ENCODE results near the gene MTCL1. TPM values are rescaled to one million over a fixed set of nuclear protein-coding genes. Genes with fewer than 3 reads are reported as not detected.

The MTCL1 gene
- total and polyA plus RNA-seq, 4 donors, result 0.65 to 5.4 (median 1.4) TPM

DNA sequence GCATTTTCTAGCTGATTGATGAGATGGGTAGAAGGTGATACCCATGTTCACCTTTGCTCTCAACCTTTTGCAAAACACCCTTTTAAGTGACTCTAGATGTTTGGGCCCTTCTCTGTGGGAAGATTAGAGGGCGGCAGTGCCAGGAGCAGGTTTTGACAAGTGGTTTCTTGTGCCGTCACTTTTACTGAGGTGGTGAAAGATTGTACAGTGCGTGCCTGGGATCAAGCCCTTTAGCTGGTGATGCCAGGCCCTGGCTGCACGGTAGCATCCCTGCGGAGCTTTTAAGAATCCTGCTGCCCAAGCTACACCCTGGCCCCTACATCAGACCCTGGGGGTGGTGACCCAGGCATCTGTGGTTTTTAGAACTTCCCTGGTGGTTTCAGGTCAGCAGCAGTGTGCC, 29.1 kb downstream of the MTCL1 start (continued):
- TF ChIP-seq HNF4G (IDR thresholded peaks at IDR 0.05) (no peak), RAD21 (IDR thresholded peaks at IDR 0.05) (no peak), GABPA (IDR thresholded peaks at IDR 0.05 in 1 of 2, conservative IDR thresholded peaks at IDR 0.05 in 1 of 2) (no peak)
- TF ChIP-seq, protein P1, sequence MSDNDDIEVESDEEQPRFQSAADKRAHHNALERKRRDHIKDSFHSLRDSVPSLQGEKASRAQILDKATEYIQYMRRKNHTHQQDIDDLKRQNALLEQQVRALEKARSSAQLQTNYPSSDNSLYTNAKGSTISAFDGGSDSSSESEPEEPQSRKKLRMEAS (IDR thresholded peaks at IDR 0.05), result no peak

DNA sequence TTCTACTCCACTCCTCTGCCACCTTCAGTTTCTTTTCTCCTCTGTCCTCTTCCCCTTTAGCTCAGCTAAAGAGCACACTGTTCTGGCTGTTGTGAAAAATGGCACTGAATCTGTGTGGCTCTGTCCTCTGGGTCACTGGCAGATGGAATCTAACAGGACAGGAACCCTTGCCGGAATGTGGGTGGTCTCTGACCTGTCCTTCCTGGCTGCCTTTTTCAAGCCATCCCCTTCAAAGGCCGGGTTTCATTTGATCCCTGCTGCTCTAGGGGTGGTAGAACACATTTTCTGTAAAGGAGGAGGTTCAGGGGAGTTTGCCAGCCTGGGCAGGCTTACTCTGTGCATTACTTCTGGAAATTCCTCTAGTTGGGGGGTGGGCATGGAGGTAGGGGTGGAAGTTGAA, 29.9 kb downstream of the MTCL1 start:
- no peak for DNase-seq (ENCODE audit: low spot score)
- TF ChIP-seq, protein P2, sequence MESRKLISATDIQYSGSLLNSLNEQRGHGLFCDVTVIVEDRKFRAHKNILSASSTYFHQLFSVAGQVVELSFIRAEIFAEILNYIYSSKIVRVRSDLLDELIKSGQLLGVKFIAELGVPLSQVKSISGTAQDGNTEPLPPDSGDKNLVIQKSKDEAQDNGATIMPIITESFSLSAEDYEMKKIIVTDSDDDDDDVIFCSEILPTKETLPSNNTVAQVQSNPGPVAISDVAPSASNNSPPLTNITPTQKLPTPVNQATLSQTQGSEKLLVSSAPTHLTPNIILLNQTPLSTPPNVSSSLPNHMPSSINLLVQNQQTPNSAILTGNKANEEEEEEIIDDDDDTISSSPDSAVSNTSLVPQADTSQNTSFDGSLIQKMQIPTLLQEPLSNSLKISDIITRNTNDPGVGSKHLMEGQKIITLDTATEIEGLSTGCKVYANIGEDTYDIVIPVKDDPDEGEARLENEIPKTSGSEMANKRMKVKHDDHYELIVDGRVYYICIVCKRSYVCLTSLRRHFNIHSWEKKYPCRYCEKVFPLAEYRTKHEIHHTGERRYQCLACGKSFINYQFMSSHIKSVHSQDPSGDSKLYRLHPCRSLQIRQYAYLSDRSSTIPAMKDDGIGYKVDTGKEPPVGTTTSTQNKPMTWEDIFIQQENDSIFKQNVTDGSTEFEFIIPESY (IDR thresholded peaks at IDR 0.05), result no peak
- no peak for TF ChIP-seq RAD21 (IDR thresholded peaks at IDR 0.05)
- TF ChIP-seq JUND (IDR thresholded peaks at IDR 0.05), result no peak
- TF ChIP-seq HNF4A (conservative IDR thresholded peaks at IDR 0.05), result no peak
- TF ChIP-seq RXRA (IDR thresholded peaks at IDR 0.05), result no peak
- TF ChIP-seq, protein P3, sequence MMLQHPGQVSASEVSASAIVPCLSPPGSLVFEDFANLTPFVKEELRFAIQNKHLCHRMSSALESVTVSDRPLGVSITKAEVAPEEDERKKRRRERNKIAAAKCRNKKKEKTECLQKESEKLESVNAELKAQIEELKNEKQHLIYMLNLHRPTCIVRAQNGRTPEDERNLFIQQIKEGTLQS (IDR thresholded peaks at IDR 0.05), result no peak
- no peak for TF ChIP-seq EGR1 (IDR thresholded peaks at IDR 0.05; ENCODE audit: low read depth in 2 of 2)
- TF ChIP-seq NR2F2 (IDR thresholded peaks at IDR 0.05), result no peak
- no peak for TF ChIP-seq FOXA2 (IDR thresholded peaks at IDR 0.05)
- no peak for TF ChIP-seq GABPA (IDR thresholded peaks at IDR 0.05 in 1 of 2, conservative IDR thresholded peaks at IDR 0.05 in 1 of 2)
- TF ChIP-seq HNF4G (IDR thresholded peaks at IDR 0.05), result no peak
- no peak for TF ChIP-seq SP1 (IDR thresholded peaks at IDR 0.05)
- Histone ChIP-seq H3K27ac (ENCODE audit: low read depth in 1 of 2, low read length in 2 of 2) (no peak overlapping the region), H3K4me3 (ENCODE audit: low read depth in 1 of 3, low read length in 3 of 3) (no peak overlapping the region), H3K4me1 (ENCODE audit: control insufficient read depth in 4 of 4, insufficient read depth in 4 of 4, low read length in 3 of 4) (peaks cover 0 to 3% (median 1%) of the 10 kb centered on the region in 4 donors), H3K9ac (ENCODE audit: low read depth in 1 of 2, low read length in 2 of 2) (no peak overlapping the region), H3K27me3 (ENCODE audit: control insufficient read depth in 4 of 4, insufficient read depth in 4 of 4, low read length in 3 of 4) (no peaks in the 10 kb centered on the region), H3K9me3 (ENCODE audit: control insufficient read depth in 4 of 4, low read length in 3 of 4) (no peaks in the 10 kb centered on the region), H3K36me3 (ENCODE audit: control insufficient read depth in 4 of 4, insufficient read depth in 3 of 4, low read depth in 1 of 4, low read length in 3 of 4) (no peaks in the 10 kb centered on the region)
- 65% methylated on average over 2 of the region's 2 CpGs for WGBS

DNA sequence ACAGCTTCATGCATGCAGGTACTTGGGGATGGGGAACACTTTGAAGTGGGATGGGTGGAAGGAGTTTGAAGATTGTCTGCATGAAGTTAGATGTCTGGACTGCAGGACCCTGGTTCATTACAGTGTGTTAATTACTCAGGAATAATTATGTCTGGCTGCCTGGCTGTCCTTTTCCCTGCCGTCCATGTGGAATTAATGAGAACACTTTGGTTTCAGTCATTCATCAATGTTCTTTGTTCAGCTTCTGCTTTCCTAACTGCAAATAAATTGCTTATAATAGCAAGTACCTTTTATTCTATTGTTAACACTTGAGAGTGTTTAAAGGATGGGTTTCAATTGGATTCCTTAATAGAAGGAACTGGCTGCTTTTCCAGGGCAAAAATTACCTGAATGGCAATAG, 35.8 kb downstream of the MTCL1 start:
- H3K27ac ChIP-seq (ENCODE audit: low read depth in 1 of 2, low read length in 2 of 2), result no peak overlapping the region
- no peaks in the 10 kb centered on the region for H3K4me1 ChIP-seq (ENCODE audit: control insufficient read depth in 4 of 4, insufficient read depth in 4 of 4, low read length in 3 of 4)
- peaks cover 0 to 2% (median 0%) of the 10 kb centered on the region in 4 donors for H3K36me3 ChIP-seq (ENCODE audit: control insufficient read depth in 4 of 4, insufficient read depth in 3 of 4, low read depth in 1 of 4, low read length in 3 of 4)
- H3K4me3 ChIP-seq (ENCODE audit: low read depth in 1 of 3, low read length in 3 of 3), result no peak overlapping the region
- TF ChIP-seq YY1 (IDR thresholded peaks at IDR 0.05), result no peak
- no peak overlapping the region for H3K9ac ChIP-seq (ENCODE audit: low read depth in 1 of 2, low read length in 2 of 2)
- no peak for DNase-seq (ENCODE audit: low spot score)
- H3K9me3 ChIP-seq (ENCODE audit: control insufficient read depth in 4 of 4, low read length in 3 of 4), result no peaks in the 10 kb centered on the region
- no peaks in the 10 kb centered on the region for H3K27me3 ChIP-seq (ENCODE audit: control insufficient read depth in 4 of 4, insufficient read depth in 4 of 4, low read length in 3 of 4)
- 90% methylated on average over 1 of the region's 1 CpG for WGBS

DNA sequence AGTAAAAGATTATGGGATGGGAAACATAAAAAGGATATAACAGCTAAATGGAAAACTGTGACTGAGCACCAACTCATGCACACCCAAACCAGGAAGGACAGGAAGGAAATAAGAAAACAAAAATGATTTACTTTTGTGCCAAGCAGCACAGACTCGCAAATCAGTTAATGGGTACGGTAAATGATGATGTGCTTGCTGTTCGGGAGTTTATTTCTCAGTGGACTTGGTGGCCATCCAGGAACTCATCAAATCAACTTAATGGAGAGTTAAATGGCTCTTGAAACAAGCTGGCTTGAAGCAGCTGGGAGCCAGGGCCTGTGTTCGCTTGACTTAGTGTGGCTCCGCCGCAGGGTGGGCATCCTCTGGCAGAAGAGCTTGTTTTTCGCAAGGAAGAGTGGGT, 36.2 kb downstream of the MTCL1 start:
- no peak for DNase-seq (ENCODE audit: low spot score)
- 82% methylated on average over 7 of the region's 7 CpGs for WGBS
- no peak overlapping the region for H3K9ac ChIP-seq (ENCODE audit: low read depth in 1 of 2, low read length in 2 of 2)
- TF ChIP-seq TAF1 (conservative IDR thresholded peaks at IDR 0.05) (no peak), FOXA1 (IDR thresholded peaks at IDR 0.05) (no peak), HNF4G (IDR thresholded peaks at IDR 0.05) (no peak), HNF4A (conservative IDR thresholded peaks at IDR 0.05) (no peak), JUND (IDR thresholded peaks at IDR 0.05) (no peak), RAD21 (IDR thresholded peaks at IDR 0.05) (no peak), EGR1 (IDR thresholded peaks at IDR 0.05; ENCODE audit: low read depth in 2 of 2) (no peak), YY1 (IDR thresholded peaks at IDR 0.05) (no peak), FOXA2 (IDR thresholded peaks at IDR 0.05) (no peak), SP1 (IDR thresholded peaks at IDR 0.05) (no peak)
- TF ChIP-seq, protein P4, sequence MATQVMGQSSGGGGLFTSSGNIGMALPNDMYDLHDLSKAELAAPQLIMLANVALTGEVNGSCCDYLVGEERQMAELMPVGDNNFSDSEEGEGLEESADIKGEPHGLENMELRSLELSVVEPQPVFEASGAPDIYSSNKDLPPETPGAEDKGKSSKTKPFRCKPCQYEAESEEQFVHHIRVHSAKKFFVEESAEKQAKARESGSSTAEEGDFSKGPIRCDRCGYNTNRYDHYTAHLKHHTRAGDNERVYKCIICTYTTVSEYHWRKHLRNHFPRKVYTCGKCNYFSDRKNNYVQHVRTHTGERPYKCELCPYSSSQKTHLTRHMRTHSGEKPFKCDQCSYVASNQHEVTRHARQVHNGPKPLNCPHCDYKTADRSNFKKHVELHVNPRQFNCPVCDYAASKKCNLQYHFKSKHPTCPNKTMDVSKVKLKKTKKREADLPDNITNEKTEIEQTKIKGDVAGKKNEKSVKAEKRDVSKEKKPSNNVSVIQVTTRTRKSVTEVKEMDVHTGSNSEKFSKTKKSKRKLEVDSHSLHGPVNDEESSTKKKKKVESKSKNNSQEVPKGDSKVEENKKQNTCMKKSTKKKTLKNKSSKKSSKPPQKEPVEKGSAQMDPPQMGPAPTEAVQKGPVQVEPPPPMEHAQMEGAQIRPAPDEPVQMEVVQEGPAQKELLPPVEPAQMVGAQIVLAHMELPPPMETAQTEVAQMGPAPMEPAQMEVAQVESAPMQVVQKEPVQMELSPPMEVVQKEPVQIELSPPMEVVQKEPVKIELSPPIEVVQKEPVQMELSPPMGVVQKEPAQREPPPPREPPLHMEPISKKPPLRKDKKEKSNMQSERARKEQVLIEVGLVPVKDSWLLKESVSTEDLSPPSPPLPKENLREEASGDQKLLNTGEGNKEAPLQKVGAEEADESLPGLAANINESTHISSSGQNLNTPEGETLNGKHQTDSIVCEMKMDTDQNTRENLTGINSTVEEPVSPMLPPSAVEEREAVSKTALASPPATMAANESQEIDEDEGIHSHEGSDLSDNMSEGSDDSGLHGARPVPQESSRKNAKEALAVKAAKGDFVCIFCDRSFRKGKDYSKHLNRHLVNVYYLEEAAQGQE (IDR thresholded peaks at IDR 0.05), result no peak
- TF ChIP-seq, protein P1 (IDR thresholded peaks at IDR 0.05), result no peak
- TF ChIP-seq, protein P3 (IDR thresholded peaks at IDR 0.05), result no peak
- TF ChIP-seq, protein P5, sequence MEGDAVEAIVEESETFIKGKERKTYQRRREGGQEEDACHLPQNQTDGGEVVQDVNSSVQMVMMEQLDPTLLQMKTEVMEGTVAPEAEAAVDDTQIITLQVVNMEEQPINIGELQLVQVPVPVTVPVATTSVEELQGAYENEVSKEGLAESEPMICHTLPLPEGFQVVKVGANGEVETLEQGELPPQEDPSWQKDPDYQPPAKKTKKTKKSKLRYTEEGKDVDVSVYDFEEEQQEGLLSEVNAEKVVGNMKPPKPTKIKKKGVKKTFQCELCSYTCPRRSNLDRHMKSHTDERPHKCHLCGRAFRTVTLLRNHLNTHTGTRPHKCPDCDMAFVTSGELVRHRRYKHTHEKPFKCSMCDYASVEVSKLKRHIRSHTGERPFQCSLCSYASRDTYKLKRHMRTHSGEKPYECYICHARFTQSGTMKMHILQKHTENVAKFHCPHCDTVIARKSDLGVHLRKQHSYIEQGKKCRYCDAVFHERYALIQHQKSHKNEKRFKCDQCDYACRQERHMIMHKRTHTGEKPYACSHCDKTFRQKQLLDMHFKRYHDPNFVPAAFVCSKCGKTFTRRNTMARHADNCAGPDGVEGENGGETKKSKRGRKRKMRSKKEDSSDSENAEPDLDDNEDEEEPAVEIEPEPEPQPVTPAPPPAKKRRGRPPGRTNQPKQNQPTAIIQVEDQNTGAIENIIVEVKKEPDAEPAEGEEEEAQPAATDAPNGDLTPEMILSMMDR (IDR thresholded peaks at IDR 0.05; ENCODE audit: low read depth, low read length, missing input control), result no peak

More for the DNA sequence above, 36.2 kb downstream of the MTCL1 start:
- Histone ChIP-seq H3K27ac (ENCODE audit: low read depth in 1 of 2, low read length in 2 of 2) (no peak overlapping the region), H3K4me3 (ENCODE audit: low read depth in 1 of 3, low read length in 3 of 3) (no peak overlapping the region), H3K36me3 (ENCODE audit: control insufficient read depth in 4 of 4, insufficient read depth in 3 of 4, low read depth in 1 of 4, low read length in 3 of 4) (peaks cover 0 to 2% (median 0%) of the 10 kb centered on the region in 4 donors), H3K9me3 (ENCODE audit: control insufficient read depth in 4 of 4, low read length in 3 of 4) (no peaks in the 10 kb centered on the region), H3K27me3 (ENCODE audit: control insufficient read depth in 4 of 4, insufficient read depth in 4 of 4, low read length in 3 of 4) (no peaks in the 10 kb centered on the region), H3K4me1 (ENCODE audit: control insufficient read depth in 4 of 4, insufficient read depth in 4 of 4, low read length in 3 of 4) (no peaks in the 10 kb centered on the region)
